CD4-positive, alpha-beta T cell treated with Interferon gamma for 1 hour (primary cell): ENCODE measurements around the gene UNKL.

Experiments used
- DNase-seq: peaks from one replicate; pipeline ENCODE4 v3.0.0-alpha.2; 2020

UNKL gene, protein sequence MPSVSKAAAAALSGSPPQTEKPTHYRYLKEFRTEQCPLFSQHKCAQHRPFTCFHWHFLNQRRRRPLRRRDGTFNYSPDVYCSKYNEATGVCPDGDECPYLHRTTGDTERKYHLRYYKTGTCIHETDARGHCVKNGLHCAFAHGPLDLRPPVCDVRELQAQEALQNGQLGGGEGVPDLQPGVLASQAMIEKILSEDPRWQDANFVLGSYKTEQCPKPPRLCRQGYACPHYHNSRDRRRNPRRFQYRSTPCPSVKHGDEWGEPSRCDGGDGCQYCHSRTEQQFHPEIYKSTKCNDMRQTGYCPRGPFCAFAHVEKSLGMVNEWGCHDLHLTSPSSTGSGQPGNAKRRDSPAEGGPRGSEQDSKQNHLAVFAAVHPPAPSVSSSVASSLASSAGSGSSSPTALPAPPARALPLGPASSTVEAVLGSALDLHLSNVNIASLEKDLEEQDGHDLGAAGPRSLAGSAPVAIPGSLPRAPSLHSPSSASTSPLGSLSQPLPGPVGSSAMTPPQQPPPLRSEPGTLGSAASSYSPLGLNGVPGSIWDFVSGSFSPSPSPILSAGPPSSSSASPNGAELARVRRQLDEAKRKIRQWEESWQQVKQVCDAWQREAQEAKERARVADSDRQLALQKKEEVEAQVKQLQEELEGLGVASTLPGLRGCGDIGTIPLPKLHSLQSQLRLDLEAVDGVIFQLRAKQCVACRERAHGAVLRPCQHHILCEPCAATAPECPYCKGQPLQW

DNA sequence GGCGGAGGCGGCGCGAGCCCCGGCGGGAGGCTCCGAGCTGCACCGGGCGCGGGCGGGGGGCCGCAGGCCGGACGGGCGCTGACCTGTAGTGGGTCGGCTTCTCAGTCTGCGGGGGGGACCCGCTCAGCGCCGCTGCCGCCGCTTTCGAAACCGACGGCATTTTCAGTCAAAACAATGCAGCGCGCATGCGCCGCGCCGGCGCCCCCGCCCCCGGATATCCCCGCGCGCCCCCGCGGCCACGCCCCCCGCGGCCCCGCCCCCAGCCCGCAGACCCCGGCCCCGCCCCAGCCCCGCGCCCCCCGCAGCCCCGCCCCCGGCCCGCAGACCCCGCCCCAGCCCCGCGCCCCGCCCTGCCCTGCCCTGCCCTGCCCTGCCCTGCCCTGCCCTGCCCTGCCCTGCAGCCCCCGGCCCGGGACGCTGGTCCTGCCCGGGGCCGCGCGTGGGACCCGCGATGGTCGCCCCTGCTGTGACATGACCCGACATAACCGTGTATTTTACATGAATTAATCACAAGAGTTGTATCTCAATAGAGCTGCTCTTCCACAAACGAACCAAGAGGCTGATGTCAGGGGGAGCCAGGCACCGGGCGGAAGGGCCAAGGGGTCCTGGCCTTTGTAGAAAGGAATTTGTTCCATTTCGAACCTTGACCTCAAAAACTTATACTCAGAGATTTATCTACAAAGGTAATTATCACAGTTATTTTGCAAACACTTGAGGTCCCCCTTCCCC lies at the start of gene UNKL:
UNKL (minus strand) TSS at position 173 of the 729 bp plus-strand sequence; CDS start at position 160, 13 bp downstream.
- DNase-seq, result peak; percentile 82

DNA sequence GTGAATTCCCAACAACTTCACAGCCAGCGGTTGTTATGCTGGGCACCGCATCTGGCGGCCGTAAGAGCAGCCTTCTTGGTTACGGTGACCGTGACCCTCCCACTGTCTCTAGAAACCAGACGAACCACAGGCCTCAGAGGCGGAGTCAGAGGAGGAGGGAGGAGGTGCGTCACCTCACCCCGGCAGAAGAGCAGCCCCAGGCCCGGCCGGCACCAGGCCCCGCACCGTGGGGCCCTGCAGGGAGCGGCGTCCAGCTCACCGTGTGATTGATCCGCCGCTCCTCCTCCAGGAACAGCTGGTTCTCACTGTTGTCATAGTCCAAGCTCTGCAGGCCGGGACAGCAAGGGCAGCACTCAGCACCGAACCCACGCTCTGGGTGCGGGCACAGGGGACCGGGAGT lies 46.6 kb upstream of the UNKL start:
- DNase-seq, result no peak

DNA sequence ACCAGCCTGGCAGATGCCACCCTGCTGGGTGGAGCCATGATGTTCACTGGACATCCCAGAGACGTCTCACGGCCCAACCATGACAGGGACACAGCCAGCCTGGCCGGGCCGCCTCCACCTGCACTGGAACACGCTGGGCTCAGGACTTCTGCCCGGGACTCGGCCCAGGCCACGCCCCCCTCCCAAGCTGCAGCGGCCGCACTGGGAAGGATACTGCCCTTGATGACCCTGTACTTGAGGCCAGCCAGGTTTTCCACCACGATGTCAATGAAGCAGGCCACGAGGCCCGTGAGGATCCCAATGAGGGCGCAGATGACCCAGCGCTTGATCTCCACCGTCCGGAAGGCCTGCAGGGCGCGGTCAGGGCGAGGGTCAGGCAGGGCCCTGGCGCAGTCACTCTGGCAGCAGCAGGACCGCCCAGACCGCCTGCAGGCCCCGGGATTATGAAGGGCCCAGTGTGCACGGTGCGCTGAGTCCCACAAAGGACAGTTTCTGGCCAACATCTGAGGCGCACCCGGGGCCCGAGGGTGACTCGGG lies 46.2 kb upstream of the UNKL start:
- DNase-seq, result no peak

DNA sequence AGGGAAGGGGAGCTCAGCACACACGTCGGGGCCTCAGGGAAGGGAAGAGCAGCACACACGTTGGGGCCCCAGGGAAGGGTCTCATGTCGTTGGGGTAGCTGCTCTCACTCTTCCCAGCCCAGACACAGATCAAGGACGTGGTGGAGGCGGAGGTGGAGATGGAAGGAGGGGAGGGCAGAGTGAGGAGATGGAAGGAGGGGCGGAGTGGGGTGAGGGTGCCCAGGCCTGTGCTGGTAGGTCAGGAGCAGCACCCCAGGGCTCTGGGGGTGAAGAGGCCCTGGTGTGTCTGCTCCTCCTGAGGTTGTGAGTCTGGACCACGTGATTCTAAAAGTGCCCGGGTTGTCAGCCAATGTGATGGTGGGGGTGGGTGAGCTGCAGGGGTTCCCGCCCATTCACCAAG lies 45.5 kb upstream of the UNKL start:
- no peak for DNase-seq

DNA sequence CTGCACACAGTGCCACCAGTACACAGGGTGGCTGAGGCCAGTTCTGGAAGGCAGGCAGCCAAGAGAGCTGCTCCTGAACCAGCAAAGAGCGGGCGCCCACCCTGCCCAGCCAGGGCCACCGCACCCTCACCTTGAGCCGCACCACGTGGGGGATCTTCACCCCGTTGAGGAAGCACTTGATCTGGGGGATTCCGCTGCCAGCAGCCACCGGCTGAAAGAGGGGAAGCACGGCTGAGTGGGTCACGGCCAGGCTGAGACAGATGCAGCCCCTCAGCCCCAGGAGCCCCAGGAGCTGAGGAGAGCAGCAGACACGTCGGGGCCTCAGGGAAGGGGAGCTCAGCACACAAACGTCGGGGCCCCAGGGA lies 44.5 kb upstream of the UNKL start:
- peak; percentile 78 for DNase-seq

DNA sequence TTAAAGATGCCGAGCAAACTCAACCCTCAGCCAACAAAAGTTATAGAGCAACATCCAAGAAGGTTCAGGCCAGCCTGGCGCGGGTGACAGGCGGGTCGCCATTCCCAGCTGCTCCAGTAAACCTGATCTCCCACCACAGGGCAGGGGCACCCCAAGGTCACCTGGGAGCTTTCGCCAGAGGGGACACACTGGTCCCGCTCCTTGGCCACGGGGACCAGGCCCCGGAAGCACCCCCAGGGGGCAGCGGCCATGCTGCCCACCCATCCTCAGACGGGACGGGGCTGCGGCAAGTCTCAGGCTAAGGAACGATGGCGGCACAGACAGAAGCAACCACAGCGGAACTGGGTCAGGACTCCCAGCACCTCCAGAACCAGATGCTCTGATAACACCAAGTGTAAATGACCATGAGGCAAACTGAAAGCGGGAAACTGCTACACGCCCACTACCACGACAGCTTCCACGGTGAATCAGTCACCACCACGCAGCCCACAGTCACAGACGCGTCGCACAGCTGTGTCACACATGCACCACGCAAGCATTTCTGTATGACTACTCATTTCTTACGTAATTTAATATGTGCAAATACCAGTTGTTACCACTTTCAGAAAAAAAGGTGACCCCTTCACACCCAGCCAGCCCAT lies 44.0 kb upstream of the UNKL start:
- DNase-seq, result peak; percentile 44

DNA sequence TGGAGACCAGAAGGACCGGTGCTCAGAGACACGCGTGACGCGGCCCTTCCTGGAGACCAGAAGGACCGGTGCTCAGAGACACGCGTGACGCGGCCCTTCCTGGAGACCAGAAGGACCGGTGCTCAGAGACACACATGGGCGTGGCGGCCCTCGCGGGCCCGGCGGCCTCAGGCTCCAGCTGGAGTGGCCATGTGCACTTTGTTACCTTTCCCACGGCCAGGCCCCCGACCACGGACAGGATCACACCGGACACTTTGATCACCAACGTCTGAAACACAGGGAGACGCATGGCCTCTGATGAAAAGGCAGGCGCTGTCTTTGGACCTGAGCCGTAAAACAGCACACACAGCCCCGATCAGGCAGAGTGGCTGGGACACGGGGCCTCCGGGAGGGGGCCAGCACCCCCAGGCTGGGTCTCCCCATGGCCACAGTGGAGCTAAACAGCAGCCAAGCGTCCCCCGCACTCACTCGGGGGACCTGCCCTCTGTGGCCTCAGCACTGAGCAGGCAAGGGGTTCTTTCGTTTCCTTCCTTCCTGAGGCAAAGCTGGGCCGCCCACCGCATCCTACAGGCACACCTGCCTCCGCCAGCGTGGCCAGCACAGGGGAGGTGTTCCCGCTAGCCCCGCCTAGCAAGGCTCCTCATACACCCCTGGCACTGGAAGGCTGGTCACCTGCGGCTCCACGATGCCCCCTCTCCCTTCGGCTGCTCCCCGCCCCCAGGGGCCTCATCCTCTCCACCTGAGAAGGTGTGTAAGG lies 43.2 kb upstream of the UNKL start:
- no peak for DNase-seq

DNA sequence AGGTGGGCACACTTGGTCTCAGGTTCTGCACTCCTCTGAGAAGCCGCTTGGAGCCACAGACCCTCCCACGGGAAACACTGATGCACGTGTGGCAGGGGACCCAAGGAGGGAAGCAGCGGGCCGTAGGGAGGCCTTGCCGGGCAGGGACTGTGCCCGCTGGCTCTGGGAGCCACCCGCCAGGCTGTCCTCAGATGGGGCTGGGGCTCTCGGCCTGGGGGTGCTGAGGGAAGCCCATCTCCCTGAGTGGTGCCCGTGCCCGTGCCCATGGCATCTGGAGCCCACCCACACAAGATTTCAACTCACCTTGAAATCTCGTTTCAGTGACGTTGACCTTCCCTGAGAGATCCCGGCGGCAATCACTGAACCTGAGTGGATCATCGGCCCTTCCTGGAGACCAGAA lies 42.4 kb upstream of the UNKL start:
- no peak for DNase-seq

DNA sequence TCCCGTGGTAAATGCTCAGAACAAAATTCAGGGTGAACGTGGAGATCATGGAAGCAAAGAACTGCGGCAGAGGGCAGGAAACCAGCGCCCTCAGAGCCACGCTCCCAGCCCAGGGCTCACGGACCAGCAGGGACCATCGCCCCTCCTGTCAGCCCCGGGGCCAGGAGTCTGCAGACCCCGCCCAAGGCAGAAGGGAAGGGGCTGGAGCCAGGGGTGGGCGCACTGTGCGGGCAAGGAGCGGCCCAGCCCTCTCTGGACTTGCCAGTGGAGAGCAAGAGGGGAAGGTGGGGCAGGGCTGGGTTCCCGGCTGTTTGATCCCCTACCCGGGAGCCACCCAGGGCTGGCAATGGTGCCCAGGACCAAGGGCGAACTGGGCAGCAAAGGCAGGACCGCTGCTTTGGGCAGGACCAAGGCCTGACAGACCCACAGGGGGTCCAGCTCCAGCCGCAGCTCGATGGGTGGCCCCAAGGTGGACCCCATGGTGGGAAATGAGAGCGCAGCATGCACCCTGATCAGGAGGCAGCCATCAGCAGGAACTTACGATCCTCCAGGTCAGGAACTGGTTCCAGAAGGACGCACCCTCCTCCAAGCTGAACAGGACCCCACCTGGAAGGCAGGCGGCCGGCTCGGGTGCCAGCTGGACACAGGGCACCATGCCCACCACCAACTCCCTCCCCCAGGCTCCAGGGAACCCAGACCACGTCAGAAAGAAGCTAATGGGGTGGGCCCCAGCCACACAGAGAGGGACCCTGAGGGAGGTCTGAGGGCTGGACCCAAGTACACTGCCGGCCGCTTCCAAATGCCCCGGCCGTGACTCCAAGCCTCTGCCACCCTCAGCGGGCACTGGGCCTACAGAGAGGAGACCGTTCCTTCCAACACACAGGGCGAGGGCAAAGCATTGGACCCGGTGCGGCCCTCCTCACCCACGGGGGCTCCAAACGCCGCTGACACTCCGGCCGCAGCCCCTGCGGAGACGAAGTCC lies 41.0 kb upstream of the UNKL start:
- no peak for DNase-seq

DNA sequence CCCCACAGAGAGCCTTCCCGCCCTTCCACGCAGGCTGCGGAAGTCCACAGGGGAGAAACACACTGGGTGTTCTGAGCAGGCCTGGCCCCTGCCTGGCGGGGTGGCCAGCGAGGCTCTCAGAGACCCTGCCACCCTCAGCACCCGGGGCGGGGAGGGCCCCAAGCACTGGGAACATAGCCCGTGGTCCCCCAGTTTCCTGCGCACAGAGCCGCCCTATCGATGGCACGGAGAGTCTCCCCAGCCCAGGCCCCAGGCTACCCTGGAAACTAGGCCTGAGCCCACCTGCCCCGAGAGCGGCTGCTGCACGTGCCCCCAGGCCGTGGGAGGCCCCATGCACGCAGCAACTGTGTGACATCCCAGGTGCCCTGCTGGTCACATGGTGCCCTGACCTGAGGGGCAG lies 40.1 kb upstream of the UNKL start:
- no peak for DNase-seq

DNA sequence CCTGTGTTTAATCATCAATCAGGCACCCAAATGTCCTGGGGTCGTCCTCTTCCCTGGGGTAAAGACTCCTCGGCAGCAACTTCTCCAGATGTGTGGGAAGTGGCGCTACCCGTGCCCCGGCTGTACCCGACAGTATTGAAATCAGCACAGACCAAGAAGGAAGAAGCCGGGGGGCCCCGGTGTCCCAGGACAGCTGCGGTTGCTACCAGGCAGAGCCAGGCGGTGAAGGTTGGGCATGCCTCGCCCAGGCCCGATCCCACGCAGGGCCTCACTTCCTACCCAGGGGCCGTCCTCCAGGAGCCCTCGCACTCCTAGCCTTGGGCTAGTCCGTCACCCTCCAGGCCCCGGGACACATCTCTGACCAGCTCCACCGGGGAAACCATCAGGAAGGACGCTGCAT lies 38.8 kb upstream of the UNKL start:
- no peak for DNase-seq

DNA sequence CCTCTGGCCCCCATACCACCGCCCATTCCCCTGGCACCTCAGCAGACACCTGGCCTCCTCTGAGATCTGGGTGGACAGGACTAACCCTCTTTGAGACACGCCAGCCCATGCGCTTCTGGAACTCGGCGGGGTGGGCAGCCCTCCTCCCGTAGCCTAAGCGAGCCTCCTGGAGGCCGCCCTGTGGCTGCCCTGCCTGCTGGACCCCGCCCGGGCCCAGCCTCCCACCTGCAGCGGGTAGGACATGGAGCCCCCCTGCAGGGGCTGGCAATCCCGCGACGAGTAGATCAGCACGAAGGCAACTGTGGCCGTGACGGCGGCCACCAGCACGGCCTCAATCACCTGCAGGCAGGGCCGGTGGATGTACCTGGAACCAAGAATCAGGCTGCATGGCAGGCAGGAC lies 38.0 kb upstream of the UNKL start:
- no peak for DNase-seq

DNA sequence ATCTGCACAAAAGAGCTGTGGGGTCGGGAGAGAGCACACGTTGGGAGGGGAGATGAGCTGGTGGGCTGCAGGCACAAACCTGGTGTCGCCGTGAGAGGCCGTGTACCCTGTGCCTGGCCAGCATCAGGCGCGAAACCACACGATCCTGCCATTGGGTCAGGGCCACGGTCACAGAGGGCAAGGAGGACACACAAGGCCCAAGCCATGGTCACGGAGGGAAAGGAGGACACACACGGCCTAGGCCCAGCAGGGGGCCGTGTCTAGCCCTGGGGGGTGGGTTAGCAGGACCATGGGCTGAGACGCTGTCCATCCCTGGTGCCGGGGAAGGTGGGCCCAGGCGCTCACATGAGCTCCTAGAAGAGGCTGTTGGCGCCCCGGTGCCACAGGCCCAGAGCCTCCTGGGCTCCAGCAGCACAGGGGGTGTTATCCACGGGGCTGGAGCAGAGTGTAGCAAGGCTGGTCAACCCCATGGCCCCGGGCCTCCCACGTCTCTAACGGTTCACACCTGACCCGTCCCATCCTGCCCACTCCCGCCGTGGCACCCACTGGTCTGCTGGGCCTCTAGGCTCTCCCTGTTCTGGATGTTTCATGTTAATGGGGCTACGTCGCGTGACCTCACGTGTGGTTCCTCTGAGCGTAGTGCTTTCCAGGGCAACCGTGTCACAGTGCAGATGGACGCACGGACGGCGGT lies 37.3 kb upstream of the UNKL start:
- no peak for DNase-seq

DNA sequence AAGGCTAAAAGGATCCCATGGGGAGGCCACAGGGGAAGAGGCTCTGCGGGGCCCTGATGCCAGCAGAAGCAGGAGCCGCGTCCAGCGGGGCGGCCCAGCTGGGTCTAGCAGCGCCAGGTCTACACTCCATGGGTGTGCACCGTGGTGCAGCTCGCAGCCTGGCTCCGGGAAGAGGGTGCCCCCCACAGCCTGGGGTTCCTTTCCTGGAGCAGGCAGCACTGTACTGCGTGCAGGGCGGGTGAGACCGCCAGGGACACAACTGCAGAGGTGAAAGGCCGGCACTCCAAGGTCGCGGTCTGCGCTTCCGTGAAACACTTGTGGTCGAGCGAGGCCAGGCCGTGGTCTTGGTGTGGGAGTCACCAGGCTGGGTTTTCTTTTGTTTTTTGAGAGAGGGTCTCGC lies 36.3 kb upstream of the UNKL start:
- DNase-seq, result no peak

DNA sequence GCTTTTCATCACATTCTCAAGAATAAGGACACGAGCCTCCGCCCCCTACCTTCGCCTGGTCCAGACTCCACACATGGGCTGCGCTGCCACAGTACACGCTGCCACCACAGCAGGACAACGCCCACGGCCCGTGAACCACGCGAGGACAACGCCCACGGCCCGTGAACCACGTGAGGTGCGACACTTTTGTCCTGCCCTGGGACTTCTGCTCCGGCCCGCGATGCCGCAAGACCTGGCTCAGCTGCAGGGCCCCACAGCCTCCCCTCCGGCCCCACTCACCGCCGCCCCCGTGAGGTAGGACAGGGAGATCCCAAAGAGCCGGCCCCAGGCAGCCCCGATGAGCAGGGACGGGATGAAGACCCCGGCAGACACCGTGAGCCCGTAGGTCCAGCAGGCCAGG lies 35.7 kb upstream of the UNKL start:
- no peak for DNase-seq

DNA sequence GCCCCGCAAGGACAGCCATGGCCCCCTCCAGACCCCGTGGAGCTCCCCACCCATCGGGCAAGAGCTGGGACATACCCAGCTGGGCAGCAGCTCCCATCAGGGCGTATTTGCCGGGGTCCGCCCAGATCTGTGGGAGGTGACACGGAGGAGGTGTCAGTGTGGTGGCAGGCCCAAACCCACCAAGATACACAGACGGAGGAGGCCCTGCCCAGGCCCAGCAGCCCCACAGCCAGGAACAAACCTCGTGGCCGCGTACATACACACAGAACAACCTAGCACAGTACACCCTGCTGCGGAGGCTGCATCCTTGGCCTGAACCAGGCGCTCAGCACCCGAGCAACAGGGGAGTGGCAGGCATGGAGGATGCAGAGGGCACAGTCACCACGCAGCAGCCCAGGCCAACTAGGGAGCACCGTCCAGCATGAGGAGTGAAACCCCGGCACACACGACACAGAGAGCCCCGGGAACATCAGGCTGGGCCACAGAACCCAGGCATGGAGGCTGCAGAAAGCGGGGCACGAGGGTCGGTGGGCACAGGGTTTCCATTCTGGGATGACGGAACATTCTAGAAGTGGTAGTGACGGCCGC lies 34.8 kb upstream of the UNKL start:
- DNase-seq, result no peak

DNA sequence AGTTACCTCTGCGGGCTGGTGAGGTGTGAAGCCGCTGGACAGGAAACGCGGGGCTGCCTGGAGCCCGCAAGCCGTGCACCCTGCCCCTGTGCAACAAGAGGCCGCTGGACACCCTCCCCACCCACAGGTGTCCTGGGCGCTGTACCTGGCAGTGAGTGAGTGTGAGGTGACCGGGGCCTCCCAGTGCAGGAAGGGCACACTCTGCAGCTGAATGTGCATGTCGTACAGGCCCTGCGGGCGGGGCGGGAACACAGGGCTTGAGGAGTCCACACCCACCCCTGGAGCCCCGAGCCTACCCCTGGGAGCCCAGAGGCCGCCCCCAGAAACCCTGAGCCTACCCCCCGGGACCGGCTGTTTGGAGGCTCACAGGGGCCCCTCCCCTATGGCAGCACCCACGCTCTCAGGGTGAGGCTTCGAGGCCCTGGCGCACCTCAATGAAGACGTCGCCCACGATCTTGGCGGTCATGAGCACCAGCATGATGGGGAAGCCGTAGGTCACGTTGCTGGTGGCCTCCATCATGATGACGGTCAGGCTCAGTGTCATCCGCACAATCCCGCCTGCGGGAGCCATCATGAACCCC lies 34.1 kb upstream of the UNKL start:
- DNase-seq, result no peak

DNA sequence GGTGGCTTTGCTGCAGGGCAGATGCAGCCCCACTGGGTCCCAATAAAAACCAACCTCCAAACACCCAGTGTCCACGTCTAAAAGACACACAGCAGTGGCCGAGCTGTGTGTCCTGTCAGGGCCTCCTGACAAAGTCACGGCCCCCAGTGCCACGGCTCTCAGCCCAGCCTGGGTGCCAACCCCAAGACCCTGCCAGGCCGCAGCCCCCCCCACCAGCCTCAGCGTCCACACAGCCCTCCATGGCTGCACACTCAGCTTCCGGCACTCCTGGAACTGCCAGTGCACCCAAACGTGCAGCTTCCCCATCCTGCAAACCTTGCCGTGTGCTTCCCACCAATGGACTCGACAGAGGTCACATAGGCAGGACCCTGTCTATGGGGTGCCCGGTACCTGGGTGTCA lies 33.5 kb upstream of the UNKL start:
- no peak for DNase-seq

DNA sequence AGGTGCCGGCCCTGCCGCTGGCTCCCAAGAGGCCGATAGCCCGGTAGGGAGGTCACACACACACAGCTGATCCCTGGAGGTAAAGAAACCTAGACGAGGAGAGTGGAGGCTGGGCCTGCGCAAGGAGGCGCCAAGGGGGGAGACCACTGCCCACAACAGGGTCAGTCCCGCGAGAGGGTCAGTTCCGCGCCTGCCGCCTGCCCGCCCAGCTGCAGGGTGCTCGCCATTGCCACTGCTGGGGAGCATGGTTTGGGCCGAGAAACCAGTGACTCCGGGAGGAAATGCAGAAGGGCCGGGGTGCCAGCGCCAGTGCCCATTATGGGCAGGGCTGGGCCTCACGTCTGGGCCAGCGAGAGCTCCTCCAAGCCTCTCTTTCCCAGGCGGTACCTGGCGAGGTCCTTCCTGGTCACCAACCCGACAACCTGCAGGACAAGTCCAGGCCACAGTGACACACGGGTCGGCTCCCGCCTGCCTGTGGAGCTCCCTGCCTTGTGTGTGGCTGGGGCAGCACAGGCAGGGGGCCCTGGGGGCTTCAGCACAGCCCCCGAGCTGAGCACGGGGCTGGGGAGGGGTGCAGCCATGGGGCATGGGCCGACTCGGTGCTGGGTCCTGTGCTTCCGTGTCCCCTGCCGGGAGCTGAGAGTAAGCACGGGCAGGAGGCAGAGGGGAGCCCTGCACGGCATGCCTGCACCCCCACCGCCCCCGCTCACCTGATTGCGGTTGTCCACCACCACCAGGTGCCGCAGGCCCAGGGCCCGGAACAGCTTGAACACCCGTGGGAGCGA lies 32.0 kb upstream of the UNKL start:
- no peak for DNase-seq
